HG02973 (cell line): Measurements from ENCODE around the gene WWC1.

Experiments used
- ATAC-seq: cut with Tn5 transposase; IDR thresholded peaks from one replicate; pipeline ENCODE4 v1.9.1; 2021; ENCODE audit warnings: moderate library complexity; ENCODE audit not compliant: unreplicated experiment

WWC1 gene

DNA sequence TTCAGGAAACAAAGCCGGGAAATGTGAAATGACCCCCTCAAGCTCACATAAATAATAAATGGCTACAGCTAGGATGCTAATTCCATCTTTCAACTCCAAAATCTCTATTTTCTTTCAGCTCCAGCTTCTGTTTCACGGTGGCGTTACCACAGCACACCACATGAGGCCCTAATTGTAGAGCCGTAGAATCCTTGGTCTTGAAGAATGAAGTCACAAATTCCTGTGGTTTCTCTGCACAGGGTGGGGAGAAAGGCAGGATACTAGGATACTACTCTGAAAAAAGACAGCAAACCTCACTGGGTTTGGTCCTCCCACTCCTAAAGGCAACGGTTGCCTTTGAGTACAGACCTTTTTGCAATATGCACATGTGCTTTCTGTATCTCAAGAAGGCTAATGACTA is 180.9 kb downstream of the WWC1 start:
- no peak for ATAC-seq

DNA sequence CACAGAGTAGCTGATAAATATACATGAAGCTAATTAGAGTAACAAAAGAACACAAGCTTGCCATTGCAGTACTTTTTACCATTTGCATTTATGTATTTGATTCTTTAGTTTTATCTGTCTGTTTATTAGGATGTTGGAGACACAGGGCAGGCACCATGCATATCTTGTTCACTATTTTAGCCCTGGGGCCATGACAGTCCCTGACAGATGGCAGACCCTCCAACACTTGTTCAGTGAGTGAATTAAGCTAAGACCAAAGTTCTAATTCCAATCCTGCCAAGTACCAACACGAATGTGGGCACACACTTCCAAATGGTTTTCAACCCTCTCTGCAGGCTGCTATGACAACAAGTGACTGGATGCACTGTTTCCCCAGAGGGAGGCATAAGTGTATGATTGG is 182.9 kb downstream of the WWC1 start:
- no peak for ATAC-seq

DNA sequence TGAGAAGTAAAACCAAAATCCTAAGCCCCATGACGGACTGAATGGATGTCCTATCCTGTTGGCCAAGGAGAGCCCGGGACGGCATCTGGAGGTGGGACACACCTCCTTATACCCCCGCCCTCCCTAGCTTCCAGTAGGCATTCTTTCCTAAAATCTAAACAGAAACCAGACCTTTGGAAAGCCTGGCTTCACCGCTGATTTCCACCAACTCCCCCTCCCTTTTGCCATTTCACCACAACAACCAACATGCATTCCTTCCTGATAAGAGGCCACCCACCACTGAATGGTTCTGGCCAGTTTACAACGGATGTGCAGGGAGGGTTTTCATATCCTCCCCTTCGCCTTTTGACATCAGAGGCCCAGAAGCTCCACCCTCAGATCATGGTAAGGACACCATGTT is 185.6 kb downstream of the WWC1 start:
- ATAC-seq = no peak

DNA sequence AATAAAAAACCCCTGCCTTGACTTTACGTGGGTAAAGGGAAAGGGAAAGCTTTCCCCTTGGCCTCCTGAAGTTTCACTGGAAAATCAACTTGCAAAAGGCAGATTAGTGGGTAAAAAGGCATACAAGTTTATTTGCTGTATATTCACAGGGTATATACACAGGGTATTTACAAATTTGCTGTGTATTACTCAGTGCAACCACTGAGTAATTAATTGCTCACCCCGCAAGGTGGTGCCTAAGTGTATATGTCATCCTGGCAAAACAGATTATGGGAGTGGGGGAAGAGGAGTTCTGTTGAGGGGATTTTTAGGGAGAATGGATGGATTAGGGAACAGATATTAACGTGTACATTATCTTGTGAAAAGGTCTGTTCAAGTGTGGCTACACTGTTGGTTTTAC is 187.7 kb downstream of the WWC1 start:
- ATAC-seq = no peak

DNA sequence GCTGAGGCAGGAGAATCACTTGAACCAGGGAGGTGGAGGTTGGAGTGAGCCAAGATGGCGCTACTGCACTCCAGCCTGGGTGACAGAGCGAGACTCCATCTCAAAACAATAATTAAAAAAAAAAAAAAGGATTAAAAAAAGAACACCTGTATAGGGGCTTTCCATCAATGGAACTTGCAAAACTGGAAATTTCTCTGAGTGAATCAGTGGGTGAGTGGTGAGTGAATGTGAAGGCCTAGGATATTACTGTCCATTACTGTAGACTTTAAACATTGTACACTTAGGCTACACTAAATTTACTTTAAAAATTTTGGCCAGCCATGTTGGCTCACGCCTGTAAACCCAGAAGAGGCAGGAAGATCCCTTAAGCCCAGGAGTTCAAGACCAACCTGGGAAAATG is 189.2 kb downstream of the WWC1 start:
- ATAC-seq = no peak

DNA sequence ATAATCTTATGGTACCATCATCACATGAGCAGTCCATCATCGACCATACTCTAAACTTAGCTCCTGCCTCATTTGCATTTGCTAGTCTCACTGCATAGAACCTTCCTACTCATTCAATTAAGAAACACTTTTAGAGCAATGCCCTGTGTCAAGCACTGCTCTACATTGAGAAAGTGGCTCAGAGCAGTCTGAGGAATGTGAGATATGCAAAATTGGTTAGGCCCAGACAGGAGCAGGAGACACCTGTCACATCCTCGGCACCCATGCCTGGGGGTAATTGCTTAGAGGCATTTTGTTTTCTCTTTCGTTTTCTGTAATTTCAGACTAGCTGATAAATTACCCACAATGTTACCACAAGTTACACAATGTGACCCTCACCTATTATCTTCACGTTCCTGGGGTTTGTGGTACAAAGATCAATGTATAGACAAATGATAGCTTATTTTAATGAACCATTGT is 189.9 kb downstream of the WWC1 start:
- ATAC-seq = peak; percentile 94

DNA sequence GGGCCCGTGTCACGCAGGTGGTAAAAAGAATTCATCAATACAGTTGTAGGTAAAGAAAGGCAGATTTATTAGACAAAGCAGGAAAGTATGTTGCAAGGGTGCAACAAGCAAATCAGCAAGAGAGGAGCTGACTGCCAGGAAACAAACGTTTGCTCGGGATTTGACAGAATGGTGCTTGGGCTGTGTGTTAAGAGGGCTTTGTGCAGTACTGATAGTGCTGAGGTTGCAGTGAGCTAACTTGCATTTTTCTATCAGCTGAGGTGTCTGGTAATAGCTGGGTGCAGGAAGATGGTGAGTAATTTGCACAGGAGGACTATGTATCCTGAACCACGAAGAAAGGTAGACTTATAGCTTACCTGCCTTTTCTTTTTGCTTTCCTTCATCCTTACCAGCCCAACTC is 190.9 kb downstream of the WWC1 start:
- no peak for ATAC-seq

DNA sequence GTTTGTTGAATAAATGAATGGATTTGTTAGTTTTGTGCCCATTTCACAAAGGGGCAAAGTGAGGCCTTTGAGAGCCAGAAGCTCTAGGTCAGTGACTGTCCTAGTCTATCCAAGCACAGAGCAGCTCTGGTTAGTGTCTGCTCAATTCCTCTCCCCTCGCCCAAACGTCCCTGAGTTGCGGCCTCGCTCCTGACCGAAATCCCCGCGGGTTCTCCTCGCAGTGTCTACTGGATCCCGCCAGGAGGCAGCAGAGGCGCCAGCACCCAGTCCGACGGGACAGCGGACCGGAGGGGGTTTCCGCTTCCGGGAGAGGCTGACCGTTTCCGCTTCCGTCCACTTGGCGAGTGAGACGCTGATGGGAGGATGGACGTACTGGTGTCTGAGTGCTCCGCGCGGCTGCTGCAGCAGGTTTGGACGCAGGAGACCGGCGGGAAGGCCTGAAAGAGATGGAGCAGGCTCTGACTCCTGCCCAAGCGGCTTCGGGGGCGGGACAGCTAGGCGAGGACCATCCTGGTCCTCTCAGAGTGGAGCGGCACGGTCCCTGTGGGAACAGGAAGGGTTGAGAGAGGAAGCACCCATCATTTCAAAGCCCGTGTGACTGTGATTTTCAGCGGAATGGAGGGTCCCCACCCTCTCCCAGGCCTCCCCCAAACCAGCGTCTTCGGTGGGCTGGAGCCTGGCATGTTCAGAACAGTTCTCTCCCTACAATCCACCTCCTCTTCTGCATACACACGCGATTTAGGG is 194.9 kb downstream of the WWC1 start, which contains the start of gene RARS1:
RARS1 (plus strand) TSS at position 336 of the 744 bp plus-strand sequence; CDS start at position 364, 28 bp downstream.
- peak; percentile 76 for ATAC-seq

DNA sequence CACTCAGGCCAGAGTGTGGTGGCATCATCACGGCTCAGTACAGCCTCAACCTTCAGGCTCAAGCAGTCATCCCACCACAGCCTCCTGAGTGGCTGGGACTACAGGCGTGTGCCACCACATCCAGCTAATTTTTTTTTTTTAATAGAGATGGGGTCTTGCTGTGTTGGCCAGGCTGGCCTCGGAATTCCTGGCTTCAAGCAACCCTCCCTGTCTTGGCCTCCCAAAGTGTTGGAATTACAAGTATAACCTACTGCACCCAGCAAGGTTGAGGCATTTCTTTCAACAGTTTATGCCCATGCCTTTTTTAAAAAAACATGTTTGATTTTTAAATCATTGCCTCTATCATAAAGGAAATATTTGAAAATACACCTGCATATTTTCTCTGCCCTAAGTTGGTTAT is 197.6 kb downstream of the WWC1 start:
- ATAC-seq = no peak

DNA sequence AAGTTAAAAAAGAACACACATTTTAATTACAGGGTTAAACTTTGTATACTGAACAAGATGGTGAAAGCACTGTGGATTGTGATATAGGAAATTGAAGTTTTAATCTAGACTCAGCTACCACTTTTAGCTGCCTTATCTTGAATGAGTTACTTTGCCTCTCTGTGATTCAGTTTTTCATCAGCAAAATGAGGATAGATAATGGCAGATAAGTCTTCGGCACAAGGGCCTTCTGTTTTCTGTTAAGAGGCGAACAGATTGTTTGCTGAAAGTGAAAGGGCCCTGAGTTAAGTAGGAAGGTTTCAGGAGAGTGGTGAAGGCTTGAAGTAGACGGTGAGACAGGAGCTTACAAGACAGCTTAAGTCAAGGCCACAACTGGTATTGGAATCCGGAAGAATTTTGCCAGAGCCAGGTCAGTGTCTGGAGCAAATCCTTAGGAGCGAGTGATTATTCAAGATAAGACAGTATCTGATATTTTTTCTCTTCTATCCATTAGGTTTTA is 202.7 kb downstream of the WWC1 start:
- no peak for ATAC-seq

DNA sequence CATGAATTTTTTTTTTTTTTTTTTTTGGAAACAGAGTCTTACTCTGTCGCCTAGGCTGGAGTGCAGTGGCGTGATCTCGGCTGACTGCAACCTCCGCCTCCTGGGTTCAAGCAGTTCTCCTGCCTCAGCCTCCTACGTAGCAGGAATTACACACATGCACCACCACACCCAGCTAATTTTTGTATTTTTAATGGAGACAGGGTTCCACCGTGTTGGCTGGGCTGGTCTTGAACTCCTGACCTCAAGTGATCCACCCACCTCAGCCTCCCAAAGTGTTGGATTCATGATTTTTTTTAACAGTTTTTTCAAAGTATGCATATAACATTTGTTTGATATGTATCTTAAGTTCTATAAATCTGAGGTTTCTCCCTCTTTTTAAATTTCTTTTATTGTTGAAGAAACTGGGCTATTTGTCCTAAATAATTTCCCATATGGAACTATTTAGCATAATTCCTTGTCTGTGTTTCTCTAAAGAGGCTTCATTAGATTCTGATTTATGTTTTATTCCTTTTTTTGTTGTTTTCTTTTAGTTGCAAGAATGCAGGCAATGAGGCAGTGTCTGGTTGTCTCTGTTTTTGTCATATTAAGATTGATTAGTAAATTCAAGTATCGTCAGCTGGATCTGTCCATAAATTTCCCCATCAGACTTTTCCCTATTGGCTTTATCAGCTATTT is 211.3 kb downstream of the WWC1 start:
- no peak for ATAC-seq

DNA sequence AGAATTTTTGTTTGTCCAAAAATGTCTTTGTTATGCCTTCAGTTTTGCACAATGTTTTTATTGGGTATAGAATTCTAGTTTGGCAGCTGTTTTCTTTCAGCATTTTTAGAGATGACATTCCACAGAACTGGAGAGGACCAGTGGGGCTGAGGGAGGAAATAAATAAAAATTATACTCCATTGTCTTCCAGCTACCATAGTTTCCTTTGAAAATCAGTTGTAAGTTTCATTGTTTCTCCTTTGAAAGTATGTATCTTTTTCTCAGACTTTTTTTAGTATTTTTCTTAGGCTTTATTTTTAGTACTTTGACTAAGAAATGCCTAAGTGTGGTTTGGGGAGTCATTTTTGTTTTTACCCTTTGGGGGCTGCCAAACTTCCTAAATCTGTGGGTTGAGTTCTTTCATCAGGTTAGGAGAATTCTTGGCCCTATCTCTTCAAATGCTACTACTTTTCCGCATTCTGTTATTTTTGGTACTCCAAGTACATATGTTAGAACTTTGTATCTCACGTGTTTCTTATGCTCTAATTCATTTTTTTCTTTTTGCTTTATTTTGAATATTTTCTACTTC is 222.5 kb downstream of the WWC1 start:
- no peak for ATAC-seq
